Thyroid gland (tissue), 4 donors: ENCODE measurements around the gene ADORA2A. TPM values are rescaled to one million over a fixed set of nuclear protein-coding genes. Genes with fewer than 3 reads are reported as not detected.

Experiments used
- DNase-seq, 2 donors: peaks; one replicate each; pipeline ENCODE4 v3.0.0-alpha.2; 2019
- H3K27ac ChIP-seq, 3 donors: fragments of 200-600 bp; sonication (generic); 1 replicate in 2 of 3; 2 replicates in 1 of 3; pipeline ENCODE4 v1.5.1; 2016 to 2019; ENCODE audit warnings: mild to moderate bottlenecking in 1 of 3, moderate library complexity in 1 of 3
- H3K27me3 ChIP-seq: fragments of 200-600 bp; sonication (generic); one replicate; pipeline ENCODE4 v1.5.1; 2019
- H3K36me3 ChIP-seq, 2 donors: fragments of 200-600 bp; sonication (generic); one replicate each; pipeline ENCODE4 v1.5.1; 2016 to 2019
- H3K4me1 ChIP-seq, 2 donors: fragments of 200-600 bp; sonication (generic); one replicate each; pipeline ENCODE4 v1.5.1; 2017 to 2019
- H3K4me3 ChIP-seq, 3 donors: fragments of 200-600 bp; sonication (generic); replicated peaks in 1 of 3; 1 replicate in 2 of 3; 2 replicates in 1 of 3; pipeline ENCODE4 v1.5.1; 2016; ENCODE audit warnings: mild to moderate bottlenecking in 1 of 3
- H3K9me3 ChIP-seq: fragments of 200-600 bp; sonication (generic); one replicate; pipeline ENCODE4 v1.5.1; 2017
- CTCF ChIP-seq, 6 experiments: fragments of 200-600 bp in 3 of 6; fragments of 450-650 bp in 3 of 6; sonication (generic) in 3 of 6; IDR thresholded peaks; one replicate each; pipeline ENCODE4 v1.5.1; 2016 to 2019; ENCODE audit warnings: antibody characterized with exemption in 6 of 6, mild to moderate bottlenecking in 2 of 6, inconsistent platforms in 1 of 6, moderate library complexity in 1 of 6
- POLR2A ChIP-seq, 2 donors: fragments of 450-650 bp; IDR thresholded peaks; one replicate each; pipeline ENCODE4 v1.6.1; 2017; ENCODE audit warnings: antibody characterized with exemption in 2 of 2, mild to moderate bottlenecking in 2 of 2, moderate library complexity in 1 of 2
- WGBS, 2 donors: methylation state at CpG; one replicate each; pipeline ENCODE4 v1.1.5; 2017; 5-methylcytosine and 5-hydroxymethylcytosine counted together
- intact Hi-C: fragments of 100-400 bp; cut with DNase I; formaldehyde crosslinking; loops from one replicate; pipeline ENCODE4 v1.15.1; 2023
- total RNA-seq, 4 donors: library from RNA; depleted of rRNA; stranded (reverse); fragments of >200 nt; gene quantifications; one replicate each; pipeline ENCODE4 v1.2.3, GENCODE V29; 2016

ADORA2A gene
- total RNA-seq, 4 donors from 2014 or later: 1.4 to 3.0 (median 2.5) TPM

GRCh38 chr22:24410110-24410856 lies 17.1 kb upstream of the ADORA2A start:
- TF ChIP-seq POLR2A (IDR thresholded peaks at IDR 0.05) (no peak), CTCF (IDR thresholded peaks at IDR 0.05) (no peak)
- Histone ChIP-seq H3K36me3 (peaks cover 18 to 21% of the 10 kb centered on the region in 2 donors), H3K9me3 (no peaks in the 10 kb centered on the region), H3K4me1 (peaks cover 0 to 3% of the 10 kb centered on the region in 2 donors), H3K27ac (no peak overlapping the region), H3K4me3 (no peak overlapping the region), H3K27me3 (no peaks in the 10 kb centered on the region)
- no peak for DNase-seq
- WGBS, 2 donors: 82 to 93% methylated on average over 8 of the region's 8 CpGs
- intact Hi-C loops: no loop called here

GRCh38 chr22:24411256-24412004 lies 16.0 kb upstream of the ADORA2A start:
- Histone ChIP-seq H3K27ac (no peak overlapping the region), H3K36me3 (peaks cover 24 to 29% of the 10 kb centered on the region in 2 donors), H3K27me3 (no peaks in the 10 kb centered on the region), H3K9me3 (no peaks in the 10 kb centered on the region), H3K4me3 (no peak overlapping the region), H3K4me1 (no peaks in the 10 kb centered on the region)
- 88 to 96% methylated on average over 7 to 9 of the region's 10 CpGs for WGBS, 2 donors
- intact Hi-C loops: no loop called here
- TF ChIP-seq POLR2A (IDR thresholded peaks at IDR 0.05): no peak
- no peak for TF ChIP-seq CTCF (IDR thresholded peaks at IDR 0.05)
- DNase-seq: no peak

GRCh38 chr22:24412274-24412673 lies 15.1 kb upstream of the ADORA2A start:
- Histone ChIP-seq H3K9me3 (no peaks in the 10 kb centered on the region), H3K4me3 (no peak overlapping the region), H3K36me3 (peaks cover 24 to 32% of the 10 kb centered on the region in 2 donors), H3K27ac (no peak overlapping the region), H3K4me1 (no peaks in the 10 kb centered on the region), H3K27me3 (no peaks in the 10 kb centered on the region)
- WGBS, 2 donors: 86 to 95% methylated on average over 7 of the region's 7 CpGs
- DNase-seq: no peak
- no peak for TF ChIP-seq POLR2A (IDR thresholded peaks at IDR 0.05)
- TF ChIP-seq CTCF (IDR thresholded peaks at IDR 0.05): no peak
- intact Hi-C loops: no loop called here

GRCh38 chr22:24413271-24413670 lies 14.1 kb upstream of the ADORA2A start:
- Histone ChIP-seq H3K36me3 (peaks cover 24 to 32% of the 10 kb centered on the region in 2 donors), H3K27me3 (no peaks in the 10 kb centered on the region), H3K4me3 (no peak overlapping the region), H3K4me1 (no peaks in the 10 kb centered on the region), H3K27ac (no peak overlapping the region), H3K9me3 (no peaks in the 10 kb centered on the region)
- intact Hi-C loops: no loop called here
- WGBS, 2 donors: 92 to 95% methylated on average over 9 of the region's 9 CpGs
- TF ChIP-seq CTCF (IDR thresholded peaks at IDR 0.05) (no peak), POLR2A (IDR thresholded peaks at IDR 0.05) (no peak)
- DNase-seq: no peak
